Measurements from ENCODE around the gene WWOX. TPM values are rescaled to one million over a fixed set of nuclear protein-coding genes. Genes with fewer than 3 reads are reported as not detected.

Gene WWOX
- total RNA-seq, 1 donor from 2014 or later, result 8.6 TPM

GRCh38 chr16:78134944-78135619 lies 35.6 kb downstream of the WWOX start:
- intact Hi-C loops (cut with DNase I), result no loop called here
- DNase-seq (ENCODE audit: low spot score), result no peak

GRCh38 chr16:78137179-78137578 lies 37.7 kb downstream of the WWOX start:
- intact Hi-C loops (cut with DNase I), result no loop called here
- DNase-seq (ENCODE audit: low spot score), result no peak

GRCh38 chr16:78137782-78138616 lies 38.5 kb downstream of the WWOX start:
- intact Hi-C loops (cut with DNase I), result no loop called here

GRCh38 chr16:78140818-78141466 lies 41.5 kb downstream of the WWOX start:
- DNase-seq (ENCODE audit: low spot score), result no peak
- intact Hi-C loops (cut with DNase I), result no loop called here

More at GRCh38 chr16:78137782-78138616, 38.5 kb downstream of the WWOX start:
- DNase-seq (ENCODE audit: low spot score), result no peak

GRCh38 chr16:78142788-78143187 lies 43.3 kb downstream of the WWOX start:
- intact Hi-C loops (cut with DNase I), result no loop called here
- DNase-seq (ENCODE audit: low spot score), result no peak

GRCh38 chr16:78146807-78147206 lies 47.4 kb downstream of the WWOX start:
- intact Hi-C loops (cut with DNase I), result no loop called here
- DNase-seq (ENCODE audit: low spot score), result no peak

- intact Hi-C loops (cut with DNase I), result no loop called here
- no peak for DNase-seq (ENCODE audit: low spot score)
Measured at GRCh38 chr16:78147911-78148401, 48.5 kb downstream of the WWOX start.

GRCh38 chr16:78150233-78150632 lies 50.8 kb downstream of the WWOX start:
- intact Hi-C loops (cut with DNase I), result no loop called here
- no peak for DNase-seq (ENCODE audit: low spot score)

- intact Hi-C loops (cut with DNase I), result no loop called here
- no peak for DNase-seq (ENCODE audit: low spot score)
Measured at GRCh38 chr16:78154729-78155461, 55.4 kb downstream of the WWOX start.

- intact Hi-C loops (cut with DNase I), result no loop called here
- no peak for DNase-seq (ENCODE audit: low spot score)
Measured at GRCh38 chr16:78155791-78156345, 56.4 kb downstream of the WWOX start.

- no peak for DNase-seq (ENCODE audit: low spot score)
- intact Hi-C loops (cut with DNase I), result no loop called here
Measured at GRCh38 chr16:78161023-78161729, 61.7 kb downstream of the WWOX start.

GRCh38 chr16:78163772-78164670 lies 64.6 kb downstream of the WWOX start:
- no peak for DNase-seq (ENCODE audit: low spot score)
- intact Hi-C loops (cut with DNase I), result no loop called here

GRCh38 chr16:78170494-78170933 lies 71.1 kb downstream of the WWOX start:
- DNase-seq (ENCODE audit: low spot score), result no peak
- intact Hi-C loops (cut with DNase I), result no loop called here

- intact Hi-C loops (cut with DNase I), result no loop called here
- DNase-seq (ENCODE audit: low spot score), result no peak
Measured at GRCh38 chr16:78175287-78175686, 75.8 kb downstream of the WWOX start.

GRCh38 chr16:78176435-78176834 lies 77.0 kb downstream of the WWOX start:
- no peak for DNase-seq (ENCODE audit: low spot score)
- intact Hi-C loops (cut with DNase I), result no loop called here

GRCh38 chr16:78177218-78177617 lies 77.8 kb downstream of the WWOX start:
- intact Hi-C loops (cut with DNase I), result no loop called here
- no peak for DNase-seq (ENCODE audit: low spot score)

GRCh38 chr16:78177987-78178386 lies 78.5 kb downstream of the WWOX start:
- intact Hi-C loops (cut with DNase I), result no loop called here
- DNase-seq (ENCODE audit: low spot score), result no peak

- DNase-seq (ENCODE audit: low spot score), result no peak
- intact Hi-C loops (cut with DNase I), result no loop called here
Measured at GRCh38 chr16:78179666-78180065, 80.2 kb downstream of the WWOX start.
